Stimulated activated naive CD4-positive, alpha-beta T cell (primary cell): ENCODE measurements around the gene CCDC18.

Experiments
- DNase-seq, 6 experiments: peaks; one replicate each; lab custom pipeline; 2025; lab: John Stamatoyannopoulos, UW

The CCDC18 gene

GRCh38 chr1:93304716-93305138 lies 124.2 kb downstream of the CCDC18 start:
- peak in 5 of 6 experiments; percentile 2 to 73 (median 22) for DNase-seq

- DNase-seq = no peak
Observed at GRCh38 chr1:93306920-93307319, 126.4 kb downstream of the CCDC18 start.

GRCh38 chr1:93313026-93313425 lies 132.5 kb downstream of the CCDC18 start:
- no peak for DNase-seq

- no peak for DNase-seq
Observed at GRCh38 chr1:93317207-93317606, 136.7 kb downstream of the CCDC18 start.

GRCh38 chr1:93317943-93318342 lies 137.4 kb downstream of the CCDC18 start:
- no peak for DNase-seq

GRCh38 chr1:93321720-93322119 lies 141.2 kb downstream of the CCDC18 start:
- DNase-seq = no peak

- no peak for DNase-seq
Observed at GRCh38 chr1:93322349-93322748, 141.8 kb downstream of the CCDC18 start.

GRCh38 chr1:93323185-93323820 lies 142.8 kb downstream of the CCDC18 start:
- DNase-seq = no peak

- no peak for DNase-seq
Observed at GRCh38 chr1:93324486-93325464, 144.3 kb downstream of the CCDC18 start.
